ENCODE results near the gene MAPKAP1. TPM values are rescaled to one million over a fixed set of nuclear protein-coding genes. Genes with fewer than 3 reads are reported as not detected.

MAPKAP1 gene
- polyA plus RNA-seq, 3 donors = 61.0 to 79.8 (median 69.6) TPM

DNA sequence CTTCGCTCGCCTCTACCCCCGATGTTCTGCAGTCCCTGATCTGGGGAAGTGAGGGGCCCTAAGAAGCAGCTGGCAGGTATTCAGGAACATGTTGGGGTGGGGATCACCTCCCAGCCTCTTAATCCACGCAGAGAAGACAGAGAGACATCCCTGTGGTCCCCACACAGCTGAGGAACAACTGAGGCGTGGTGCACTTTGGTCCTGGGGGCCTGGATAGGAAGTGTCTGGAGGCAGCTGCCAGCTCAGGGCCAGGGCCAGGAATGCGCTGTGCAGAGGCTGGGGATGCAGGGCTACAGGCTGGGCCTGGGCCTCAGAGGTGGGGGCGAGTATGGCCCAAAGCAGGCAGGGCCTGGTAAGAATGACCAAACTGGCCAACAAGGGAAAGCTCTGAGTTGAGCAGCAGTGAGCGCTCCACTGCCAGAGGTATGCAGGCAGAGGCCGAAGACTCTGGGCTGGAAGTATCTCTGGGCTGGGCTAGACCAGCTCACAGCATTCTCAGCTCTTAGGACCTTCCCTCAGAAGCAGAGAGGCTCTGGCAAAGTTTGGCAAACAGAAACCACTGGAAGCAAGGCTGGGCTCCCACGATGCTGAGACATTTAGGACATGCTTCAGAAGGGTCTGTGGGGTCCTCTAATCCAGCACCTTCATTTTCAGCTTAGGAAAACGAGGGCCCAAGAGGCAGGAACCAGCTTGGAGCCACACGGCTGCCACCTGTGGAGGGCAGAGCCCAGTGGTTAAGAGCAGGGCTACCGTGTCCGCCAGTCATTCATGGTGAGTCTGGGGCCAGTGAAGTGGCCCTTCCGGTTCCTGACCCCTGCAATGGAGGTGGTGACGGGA lies 271.0 kb downstream of the MAPKAP1 start:
- no peak for DNase-seq

DNA sequence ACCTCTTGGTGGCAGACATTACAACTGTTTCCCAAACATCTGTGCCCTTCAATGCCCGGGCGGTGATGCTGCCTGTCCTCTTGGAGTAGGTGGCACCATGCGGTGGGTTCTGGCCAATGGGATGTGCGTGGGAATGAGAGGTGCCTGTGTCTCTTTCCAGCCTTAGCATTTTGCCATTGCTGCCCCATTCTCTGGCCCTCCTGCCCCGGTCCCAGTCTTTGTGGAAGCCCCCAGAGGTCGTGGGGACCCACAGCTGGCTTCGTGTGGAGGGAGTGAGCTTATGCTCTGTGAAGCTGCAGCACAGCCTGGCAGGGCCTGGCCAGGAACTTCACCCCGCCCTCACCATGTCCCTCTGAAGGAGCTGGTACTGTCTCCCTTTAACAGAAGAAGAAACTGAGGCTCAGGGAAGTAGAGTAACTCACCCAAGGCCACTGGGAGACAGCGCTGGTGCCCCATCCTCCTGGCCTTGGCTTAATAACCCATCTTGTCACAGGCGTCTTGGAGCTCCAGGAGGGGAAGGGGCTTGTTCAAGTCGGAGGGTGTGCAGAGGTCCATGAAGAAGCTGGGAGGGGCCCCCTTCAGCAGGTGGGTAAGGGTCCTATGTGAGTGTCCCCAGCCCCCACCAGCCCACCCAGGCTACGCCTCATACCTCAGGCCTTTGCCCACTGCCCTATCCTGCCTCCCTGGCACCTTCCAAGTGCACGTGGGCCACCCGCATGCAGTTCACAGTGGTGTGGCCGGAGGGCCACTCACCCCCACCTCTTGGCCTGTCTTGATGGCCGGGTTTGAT lies 271.8 kb downstream of the MAPKAP1 start:
- DNase-seq = no peak

DNA sequence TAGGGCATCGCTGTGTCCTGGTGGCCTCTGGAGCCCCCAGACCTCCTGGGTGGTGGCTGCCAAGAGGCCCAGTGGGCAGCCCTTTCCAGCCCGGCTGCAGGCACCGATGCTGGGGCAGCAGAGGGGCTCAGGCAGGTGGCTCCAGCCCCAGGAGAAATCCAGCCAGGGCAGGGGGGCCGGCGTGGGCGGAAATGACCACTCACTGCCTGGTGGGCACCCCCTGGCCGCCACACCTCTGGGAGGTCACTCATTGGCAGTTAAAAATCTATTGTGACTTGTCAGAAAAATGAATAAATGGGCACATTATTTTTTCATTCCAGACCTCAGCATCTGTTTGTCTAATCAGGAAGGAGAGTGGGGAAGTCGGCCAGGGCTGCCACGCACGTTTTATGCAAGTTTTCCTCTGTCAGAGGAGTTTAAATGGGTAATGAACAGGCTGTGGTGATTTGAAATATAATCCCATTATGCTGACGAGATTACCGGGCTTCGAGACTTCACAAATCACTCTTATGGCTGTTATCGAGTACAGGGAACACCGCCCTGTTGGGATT lies 273.5 kb downstream of the MAPKAP1 start:
- no peak for DNase-seq

DNA sequence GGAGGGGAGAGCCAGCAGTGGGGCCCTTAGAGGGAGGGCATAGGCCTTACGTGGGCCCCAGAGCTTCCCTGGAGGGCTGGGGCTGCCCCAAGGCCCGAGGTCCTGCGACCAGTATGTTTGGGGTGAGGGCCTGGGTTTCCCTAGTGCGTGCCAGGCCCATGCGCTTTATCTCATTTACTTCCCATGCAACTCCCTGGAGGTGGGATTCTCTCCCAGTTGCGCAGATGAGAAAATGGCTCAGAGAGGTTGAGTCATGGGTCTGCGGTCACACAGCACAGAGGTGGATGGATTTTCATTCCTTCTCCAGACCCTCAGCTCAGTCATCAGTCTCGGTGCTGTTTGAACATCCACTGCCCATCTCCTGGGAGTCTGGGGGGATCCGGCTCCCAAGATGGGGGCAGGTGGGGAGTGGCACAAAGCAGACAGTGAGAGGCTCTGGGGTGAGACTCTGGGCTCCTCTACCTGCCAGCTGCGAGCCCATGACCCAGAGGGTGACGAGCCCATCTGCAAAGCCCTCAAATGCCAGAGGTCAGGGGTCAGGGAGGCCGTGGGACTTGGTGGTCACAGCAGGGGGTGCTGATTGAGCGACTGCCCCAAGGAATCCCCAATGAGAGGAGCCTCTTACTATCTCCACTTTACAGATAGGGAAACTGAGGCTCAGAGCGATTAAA lies 274.2 kb downstream of the MAPKAP1 start:
- no peak for DNase-seq

DNA sequence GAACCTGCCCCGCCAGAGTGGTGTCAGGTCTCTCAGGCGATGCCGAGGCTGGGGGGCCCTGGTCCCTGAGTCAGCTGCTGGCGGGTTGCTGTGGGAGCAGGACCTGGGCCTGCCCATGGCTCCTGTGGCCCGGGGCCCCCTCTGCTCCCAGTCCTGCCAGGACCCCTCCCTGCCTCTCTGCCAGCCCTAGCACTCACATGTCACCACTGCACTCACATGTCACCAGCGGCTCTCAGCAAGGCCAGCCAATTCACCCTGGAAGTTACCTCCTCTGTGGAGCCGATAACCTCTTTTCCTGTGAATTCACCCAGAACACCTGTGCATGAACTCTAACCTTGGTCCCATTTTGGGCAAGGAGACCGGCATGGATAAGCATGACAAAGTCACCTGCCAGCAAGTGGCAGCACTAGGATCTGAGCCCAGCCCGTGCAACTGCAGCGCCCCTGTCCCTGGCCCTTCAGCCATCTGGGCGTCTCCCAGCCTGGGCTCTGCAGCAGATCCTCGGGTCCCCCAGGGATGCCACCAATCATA lies 275.2 kb downstream of the MAPKAP1 start:
- DNase-seq = no peak

DNA sequence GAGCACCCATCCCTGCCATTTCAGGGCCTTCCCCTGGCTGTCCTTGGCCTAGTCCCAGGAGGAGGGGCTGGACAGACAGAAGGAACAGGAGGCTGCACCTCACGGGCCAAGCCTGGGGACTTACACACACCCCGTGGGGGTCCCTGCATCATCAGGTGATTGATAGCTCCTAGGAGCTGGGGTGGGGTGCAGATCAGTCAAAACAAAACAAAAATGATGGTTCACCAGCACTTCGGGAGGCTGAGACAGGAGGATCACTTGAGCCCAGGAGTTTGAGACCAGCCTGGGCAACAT lies 276.0 kb downstream of the MAPKAP1 start:
- DNase-seq = no peak

DNA sequence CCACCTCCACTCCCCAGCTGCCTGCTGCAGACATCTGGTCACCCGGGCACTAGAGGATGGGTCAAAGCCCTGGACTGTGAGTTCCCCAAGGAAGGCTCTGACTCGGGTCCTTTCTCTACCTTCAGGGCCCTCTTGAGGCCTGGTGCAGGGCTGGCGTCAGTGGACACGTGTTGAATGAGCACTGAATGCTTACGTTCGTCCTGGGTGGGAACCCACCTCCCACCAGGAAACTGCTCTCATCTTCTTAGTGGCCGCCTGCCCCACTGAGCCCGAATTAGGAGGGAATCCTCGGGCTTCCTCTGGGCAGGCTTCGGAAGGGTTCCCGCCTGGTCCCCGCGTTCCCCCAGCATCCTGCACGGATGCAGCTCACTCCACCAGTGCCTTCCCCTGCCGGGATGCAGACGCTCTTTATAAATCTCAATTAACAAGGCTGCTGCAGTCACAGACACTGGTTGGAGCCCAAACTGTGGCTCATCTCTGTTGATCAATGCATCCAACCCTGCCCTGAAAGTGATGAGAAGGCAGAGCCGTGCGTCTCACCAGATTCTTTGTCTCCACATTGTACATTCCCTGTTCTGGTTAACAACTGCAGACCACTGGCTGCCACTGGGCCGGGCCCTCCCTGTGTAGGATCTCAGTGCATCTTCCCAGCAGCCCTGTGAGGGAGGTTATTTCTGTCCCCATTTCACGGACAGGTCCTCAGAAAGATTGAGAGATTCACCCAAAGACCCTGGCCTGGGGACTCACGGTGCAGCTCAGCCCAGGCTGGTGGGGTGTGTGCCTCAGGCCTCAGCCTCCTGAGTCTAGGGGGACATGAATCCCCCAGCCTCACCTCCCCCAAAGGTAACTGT lies 276.6 kb downstream of the MAPKAP1 start:
- no peak for DNase-seq

DNA sequence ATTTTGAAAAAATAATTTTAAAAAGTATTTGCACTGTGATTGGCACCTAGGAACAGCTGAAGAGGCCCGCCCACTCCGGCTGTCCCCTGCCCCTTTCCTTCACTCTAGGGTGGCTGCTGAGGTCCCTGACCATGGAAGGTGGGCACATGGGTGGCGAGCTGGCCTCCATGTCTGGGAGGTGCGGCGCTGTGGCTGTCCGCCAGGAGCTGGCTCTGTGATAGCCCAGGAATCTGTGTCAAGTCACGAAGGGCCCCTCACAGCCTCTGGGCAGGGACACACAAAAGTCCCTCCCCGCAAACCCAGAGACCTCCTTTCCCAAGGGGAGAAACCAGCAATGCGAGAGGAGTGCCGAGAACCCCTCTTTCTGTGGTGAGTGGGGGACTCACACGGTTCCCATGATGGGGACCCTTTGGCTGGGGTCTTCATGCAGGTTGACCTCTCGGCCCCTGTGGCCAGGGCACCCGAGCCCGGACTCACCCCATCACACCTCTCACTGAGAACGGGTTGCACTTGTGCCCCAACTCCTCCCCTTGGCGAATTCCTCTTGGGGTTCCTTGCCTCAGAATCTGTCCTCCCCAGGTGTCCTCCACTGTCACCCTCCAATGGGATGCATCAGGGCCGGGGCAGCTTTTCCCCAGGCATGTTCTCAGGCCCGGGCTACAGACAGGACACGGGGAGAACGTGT lies 277.4 kb downstream of the MAPKAP1 start:
- DNase-seq = no peak

DNA sequence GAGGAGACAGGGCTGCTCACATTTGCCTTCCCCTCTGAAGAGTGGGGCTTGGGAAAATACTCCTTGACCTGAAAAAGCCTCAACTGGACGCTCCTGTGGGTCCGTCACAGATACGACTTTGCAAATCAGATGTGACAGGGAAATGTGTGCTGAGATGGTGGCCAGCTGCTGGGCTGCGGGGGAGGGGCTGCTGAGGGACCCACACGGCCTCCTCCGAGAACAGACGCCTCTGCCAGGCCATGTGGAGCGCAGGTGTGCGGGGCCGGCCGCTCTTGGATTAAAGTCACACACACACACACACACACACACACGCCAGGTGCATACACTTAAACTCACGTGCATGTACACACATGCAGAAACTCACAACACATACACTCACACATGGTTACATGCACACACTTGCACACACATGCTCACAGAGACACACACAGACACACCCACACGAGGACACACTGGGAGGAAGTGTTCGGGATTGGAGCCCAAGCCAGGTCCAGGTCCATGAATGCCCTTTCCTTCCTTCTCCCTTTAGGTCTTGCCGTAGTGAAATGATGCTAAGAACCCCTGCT lies 278.0 kb downstream of the MAPKAP1 start:
- peak; percentile 36 for DNase-seq

DNA sequence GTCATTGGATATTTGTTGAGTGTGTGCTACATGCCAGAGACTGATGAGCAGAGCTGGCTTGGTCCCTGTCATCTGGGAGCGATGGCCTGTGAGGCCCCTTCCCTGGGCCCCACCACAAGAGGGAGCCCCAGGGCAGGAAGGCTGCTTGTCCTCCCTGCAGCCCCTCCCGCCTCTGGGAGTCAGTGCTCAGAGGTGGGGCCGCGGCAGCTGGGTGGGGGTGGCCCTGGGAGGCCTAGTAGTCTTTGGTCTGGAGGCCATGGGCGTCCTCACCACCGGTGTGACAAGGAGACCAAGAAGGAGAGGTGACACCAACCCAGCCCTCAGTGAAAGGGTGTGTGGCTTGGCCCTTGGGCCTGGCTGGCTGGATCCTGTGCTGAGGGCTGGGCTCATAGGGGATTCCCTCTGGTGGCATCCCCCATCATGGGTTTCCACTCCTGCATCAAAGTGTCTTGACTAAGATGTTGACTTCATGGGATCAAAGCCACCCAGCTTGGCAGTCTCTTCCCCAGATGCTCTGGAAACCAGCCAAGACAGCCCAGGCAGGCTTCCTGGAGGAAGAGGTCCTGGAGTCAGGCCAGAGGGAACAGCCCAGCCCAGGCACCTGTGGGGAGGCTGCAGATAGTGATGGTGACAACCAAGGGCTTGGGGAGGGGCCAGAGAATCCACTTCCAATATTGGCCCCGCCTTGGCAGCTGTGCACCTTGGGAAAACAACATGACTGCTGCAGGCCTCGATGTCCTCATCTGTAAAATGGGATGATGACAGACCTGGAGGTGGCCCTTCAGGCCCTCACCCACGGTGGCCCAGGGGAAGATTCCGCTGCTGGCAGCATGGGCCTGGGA lies 278.7 kb downstream of the MAPKAP1 start:
- DNase-seq = no peak

DNA sequence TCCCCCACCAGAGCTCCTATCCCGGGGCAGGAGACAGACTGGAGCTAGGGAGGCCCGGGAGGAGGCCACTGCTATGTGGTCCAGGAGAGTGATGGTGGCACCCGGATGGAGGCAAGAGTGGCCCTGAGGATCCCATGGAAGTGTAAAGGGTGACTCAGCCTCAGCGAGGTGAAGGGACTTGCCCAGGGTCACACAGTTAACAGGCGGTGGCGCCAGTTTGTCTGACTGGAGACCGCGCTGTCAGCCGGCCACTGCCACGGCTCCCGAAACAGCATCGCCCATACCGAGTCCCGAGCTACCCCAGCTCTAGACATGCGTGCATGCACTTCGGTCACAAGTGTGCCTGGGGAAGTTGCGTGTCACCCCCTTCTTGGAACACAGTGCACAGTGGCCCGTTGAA lies 279.5 kb downstream of the MAPKAP1 start:
- no peak for DNase-seq

DNA sequence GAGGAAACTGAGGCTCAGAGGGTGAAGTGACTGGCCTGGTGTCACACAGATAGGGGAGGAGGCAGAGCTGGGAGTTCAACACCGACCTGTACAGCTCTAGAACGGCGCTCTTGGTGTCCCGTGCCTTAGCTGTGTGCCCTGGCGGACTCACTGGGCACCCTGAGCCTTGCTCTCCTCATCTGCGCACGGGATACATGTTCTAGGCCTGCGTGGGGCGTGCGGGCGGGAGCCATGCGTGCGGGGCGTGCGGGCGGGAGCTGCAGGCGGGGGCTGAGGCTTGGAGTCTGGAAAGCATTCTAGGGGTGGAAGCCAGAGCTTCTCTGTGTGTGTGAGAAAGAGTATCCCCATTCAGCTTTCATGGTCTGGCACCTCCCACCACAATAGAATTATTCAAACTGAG lies 280.1 kb downstream of the MAPKAP1 start:
- no peak for DNase-seq

DNA sequence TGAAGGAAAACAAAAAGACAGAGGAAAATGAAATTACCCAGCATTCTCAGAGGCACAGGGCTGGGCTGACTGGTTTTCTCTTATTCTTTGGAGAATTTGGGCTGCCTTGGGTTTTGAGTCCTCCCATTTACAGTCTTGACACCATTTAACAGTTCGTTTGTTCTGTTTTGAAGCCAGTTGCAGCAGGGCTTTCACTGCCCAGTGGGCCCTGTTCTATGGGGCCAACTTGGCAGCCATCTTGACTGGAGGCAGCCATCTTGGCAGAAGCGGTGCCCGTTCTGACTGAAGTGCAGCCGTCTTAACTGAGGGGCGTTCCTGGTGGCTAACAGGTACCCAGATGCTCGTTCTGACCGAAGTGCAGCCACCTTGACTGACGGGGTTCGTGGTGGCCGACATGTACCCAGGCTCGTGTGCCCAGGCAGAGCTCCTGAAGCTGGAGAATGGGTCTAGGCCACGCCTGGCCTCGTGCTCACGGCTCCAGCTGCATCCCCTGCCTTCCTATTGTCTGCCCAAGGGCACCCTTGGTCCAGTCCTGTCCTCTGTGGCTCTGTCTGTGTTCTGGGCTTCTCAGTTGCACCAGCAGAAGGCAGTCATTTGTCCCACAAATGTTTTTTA lies 281.0 kb downstream of the MAPKAP1 start:
- no peak for DNase-seq

DNA sequence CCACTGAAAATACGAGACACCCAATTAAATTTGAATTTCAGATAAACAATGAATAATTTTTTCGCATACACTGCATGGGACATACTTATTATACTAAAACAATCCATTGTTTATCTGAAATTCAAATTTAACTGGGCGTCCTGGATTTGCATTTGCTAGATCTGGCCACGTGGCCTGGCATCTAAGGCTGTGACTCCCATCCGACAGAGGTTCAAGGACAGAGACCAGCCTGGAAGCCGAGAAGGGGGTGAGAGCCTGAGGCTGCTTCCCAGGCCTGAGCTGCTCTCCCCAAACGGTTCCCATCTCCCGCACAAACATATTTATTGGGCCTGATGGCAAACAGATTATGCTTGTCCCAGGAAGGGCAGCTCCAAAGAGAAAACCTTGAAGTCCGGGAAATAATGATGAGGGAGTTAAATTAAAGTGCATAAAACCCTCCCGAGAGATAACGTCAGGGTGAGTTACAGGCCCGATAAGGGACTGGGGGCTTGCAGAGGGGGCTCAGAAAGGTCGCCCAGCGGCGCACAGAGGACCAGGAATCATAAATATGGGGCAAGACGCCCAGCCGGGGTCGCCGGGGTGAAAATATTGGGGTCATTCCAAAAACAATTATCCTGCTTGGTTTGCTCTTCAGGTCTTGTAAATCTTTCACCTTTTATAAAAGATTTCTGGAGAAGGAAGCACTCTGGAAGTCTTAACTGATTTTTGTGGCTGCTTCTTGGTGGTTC lies 281.7 kb downstream of the MAPKAP1 start:
- peak; percentile 43 for DNase-seq

DNA sequence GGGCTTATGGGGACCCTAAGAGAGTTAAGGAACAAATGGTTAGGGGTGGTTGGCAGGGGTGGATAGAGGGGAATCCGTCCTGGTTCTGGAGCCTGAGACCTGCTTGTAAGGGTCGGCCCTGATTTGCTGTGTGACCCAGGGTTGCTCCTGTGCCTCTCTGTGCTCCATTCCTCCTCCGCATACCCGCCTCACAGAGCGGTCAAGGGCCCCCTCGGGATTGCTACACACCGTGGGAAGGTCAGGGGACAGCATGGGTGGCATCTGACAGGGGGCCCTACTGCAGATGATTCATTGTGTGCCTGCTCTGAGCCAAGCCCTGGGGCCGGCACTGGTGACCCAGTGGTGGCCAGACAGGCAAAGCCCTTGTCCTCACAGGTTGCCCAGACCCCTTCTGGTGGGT lies 283.0 kb downstream of the MAPKAP1 start:
- no peak for DNase-seq

DNA sequence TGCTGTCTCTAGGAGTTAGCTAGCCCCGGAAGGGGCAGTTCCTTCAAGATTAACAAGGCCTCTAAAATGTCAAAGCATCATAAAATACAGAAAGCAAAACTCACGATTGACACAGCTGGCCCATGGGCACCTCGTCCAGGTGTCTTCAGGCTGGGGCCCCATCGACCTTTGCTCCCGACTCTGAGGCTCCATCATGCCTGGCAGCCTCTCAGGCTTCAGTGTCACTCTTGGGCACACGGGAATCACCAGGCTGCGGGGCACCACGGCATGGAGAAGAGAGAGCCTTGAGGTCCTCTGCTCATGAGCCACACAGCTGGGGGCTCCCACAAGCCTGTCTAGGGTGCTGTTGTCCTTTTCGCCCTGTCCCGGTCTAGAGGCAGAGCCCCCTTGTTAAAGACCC lies 284.2 kb downstream of the MAPKAP1 start:
- no peak for DNase-seq

DNA sequence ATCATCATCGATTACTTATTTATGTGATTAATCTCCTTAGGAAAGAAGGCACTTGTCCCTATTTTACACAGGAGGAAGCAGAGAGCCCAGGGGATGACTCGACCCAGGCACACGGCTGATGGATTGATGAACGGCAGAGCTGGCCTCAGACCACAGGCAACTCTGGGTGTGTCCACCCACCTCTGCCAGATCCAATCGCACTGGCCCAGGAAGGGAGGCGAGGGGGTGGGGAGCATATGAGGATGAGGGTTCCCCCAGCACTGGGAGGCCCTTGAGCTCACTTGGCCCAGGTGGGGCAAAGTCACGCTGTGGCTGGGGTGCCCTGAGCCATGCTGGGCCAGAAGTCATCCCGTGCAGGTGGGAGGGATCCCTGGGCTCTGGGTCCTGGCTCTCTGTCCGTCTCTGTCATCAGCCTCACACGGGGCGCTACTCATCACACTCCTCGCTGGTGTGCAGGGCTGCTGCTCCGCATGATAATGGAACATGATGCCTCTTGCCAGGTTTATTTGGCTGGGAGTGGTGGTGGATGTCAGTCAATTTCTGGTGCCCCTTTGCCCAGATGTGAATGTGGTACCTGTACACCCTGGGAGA lies 285.3 kb downstream of the MAPKAP1 start:
- DNase-seq = no peak

DNA sequence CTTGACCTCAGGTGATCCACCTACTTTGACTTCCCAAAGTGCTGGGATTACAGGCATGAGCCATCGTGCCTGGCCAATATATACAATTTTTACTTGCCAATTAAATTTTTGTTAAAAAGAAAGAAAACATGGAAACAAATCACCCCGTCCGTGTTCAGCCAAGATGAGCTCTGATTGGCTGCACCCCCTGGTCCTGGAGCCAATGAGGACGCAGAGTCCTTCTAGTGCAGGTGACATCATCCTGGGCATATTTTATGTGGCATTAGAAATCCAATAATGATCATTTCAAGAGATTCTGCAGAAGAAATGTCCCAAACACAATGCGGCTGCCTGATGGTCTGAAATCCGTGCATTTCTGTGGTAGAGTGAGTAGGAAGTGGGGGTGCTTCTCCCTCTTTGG lies 285.8 kb downstream of the MAPKAP1 start:
- DNase-seq = no peak

All from renal pelvis (tissue), 4 donors.